Body of pancreas (tissue), 4 donors: ENCODE measurements around the gene DDAH2. TPM values are rescaled to one million over a fixed set of nuclear protein-coding genes. Genes with fewer than 3 reads are reported as not detected.

Experiments
- ATAC-seq: fragments of 150-250 bp; one replicate; pipeline ENCODE4 v1.9.1; 2016
- DNase-seq, 4 donors: peaks; one replicate each; pipeline ENCODE4 v3.0.0-alpha.2; 2019
- H3K27ac ChIP-seq, 4 donors: fragments of 200-600 bp; sonication (generic); 1 replicate in 3 of 4; 2 replicates in 1 of 4; pipeline versions ENCODE4 v1.5.1 to v1.6.1; 2016 to 2019; ENCODE audit warnings: mild to moderate bottlenecking in 1 of 4, mixed read lengths in 1 of 4, moderate library complexity in 1 of 4
- H3K27me3 ChIP-seq, 2 donors: fragments of 200-600 bp; sonication (generic); one replicate each; pipeline ENCODE4 v1.6.0; 2016; ENCODE audit warnings: mild to moderate bottlenecking in 1 of 2
- H3K36me3 ChIP-seq, 2 donors: fragments of 200-600 bp; sonication (generic); replicated peaks in 1 of 2; 2 replicates each; pipeline ENCODE4 v1.5.1; 2016; ENCODE audit warnings: low read depth in 2 of 2; ENCODE audit not compliant: insufficient read depth in 1 of 2
- H3K4me1 ChIP-seq: fragments of 200-600 bp; sonication (generic); one replicate; pipeline ENCODE4 v1.6.0; 2016
- H3K4me3 ChIP-seq, 2 donors: fragments of 200-600 bp; sonication (generic); 1 replicate in 1 of 2; 2 replicates in 1 of 2; pipeline ENCODE4 v1.5.1; 2016 to 2019
- H3K9me3 ChIP-seq, 3 donors: fragments of 200-600 bp; sonication (generic); 1 replicate in 2 of 3; 2 replicates in 1 of 3; pipeline ENCODE4 v1.5.1; 2016
- CTCF ChIP-seq, 7 experiments: fragments of 450-650 bp in 4 of 7; fragments of 200-600 bp in 3 of 7; sonication (generic) in 3 of 7; IDR thresholded peaks; one replicate each; pipeline ENCODE4 v1.5.1; 2016 to 2019; ENCODE audit warnings: antibody characterized with exemption in 7 of 7
- POLR2A ChIP-seq, 3 donors: fragments of 450-650 bp; IDR thresholded peaks; one replicate each; pipeline ENCODE4 v1.6.1; 2016; ENCODE audit warnings: antibody characterized with exemption in 3 of 3, mild to moderate bottlenecking in 2 of 3
- WGBS, 2 donors: methylation state at CpG; one replicate each; pipeline ENCODE4 v1.1.5; 2017; 5-methylcytosine and 5-hydroxymethylcytosine counted together
- intact Hi-C: fragments of 100-400 bp; cut with DNase I; formaldehyde crosslinking; loops from one replicate; pipeline ENCODE4 v1.15.1; 2023
- total RNA-seq, 2 donors: library from RNA; depleted of rRNA; stranded (reverse); fragments of >200 nt; gene quantifications; one replicate each; pipeline ENCODE4 v1.1.0, GENCODE V29; 2016

The DDAH2 gene
- total RNA-seq, 2 donors from 2014 or later: 23.6 to 40.5 TPM

- Histone ChIP-seq H3K4me1 (peaks cover 23% of the 10 kb centered on the region), H3K36me3 (peaks cover 4 to 21% of the 10 kb centered on the region in 2 donors), H3K27me3 (no peaks in the 10 kb centered on the region), H3K4me3 (no peak overlapping the region), H3K27ac (peak overlapping the region; percentile 58 to 83 (median 76)), H3K9me3 (no peaks in the 10 kb centered on the region)
- TF ChIP-seq POLR2A (IDR thresholded peaks at IDR 0.05) (no peak), CTCF (IDR thresholded peaks at IDR 0.05) (no peak)
- peak; percentile 30 for ATAC-seq
- 23 to 70% methylated on average over 6 to 14 of the region's 14 CpGs for WGBS, 2 donors
- intact Hi-C loops: no loop called here
- DNase-seq: no peak
These were observed 47.4 kb upstream of the DDAH2 start for GRCh38 chr6:31776485-31776988.

GRCh38 chr6:31775633-31776484, 46.8 kb upstream of the DDAH2 start:
- ATAC-seq (no peak), DNase-seq (no peak)
- TF ChIP-seq CTCF (IDR thresholded peaks at IDR 0.05): no peak
- Histone ChIP-seq H3K36me3 (peaks cover 4 to 15% of the 10 kb centered on the region in 2 donors), H3K4me1 (peaks cover 23% of the 10 kb centered on the region), H3K9me3 (no peaks in the 10 kb centered on the region), H3K27ac (peak overlapping the region in 1 of 4 donors; percentile 83), H3K27me3 (no peaks in the 10 kb centered on the region), H3K4me3 (no peak overlapping the region)
- intact Hi-C loops: no loop called here
- 77 to 88% methylated on average over 14 to 28 of the region's 32 CpGs for WGBS, 2 donors

GRCh38 chr6:31775184-31775583, 46.1 kb upstream of the DDAH2 start:
- Histone ChIP-seq H3K4me3 (no peak overlapping the region), H3K9me3 (no peaks in the 10 kb centered on the region), H3K4me1 (peaks cover 23% of the 10 kb centered on the region), H3K27ac (peak overlapping the region in 1 of 4 donors; percentile 12), H3K36me3 (peaks cover 4 to 8% of the 10 kb centered on the region in 2 donors), H3K27me3 (no peaks in the 10 kb centered on the region)
- ATAC-seq (no peak), DNase-seq (peak in 1 of 4 donors; percentile 49)
- TF ChIP-seq POLR2A (IDR thresholded peaks at IDR 0.05) (no peak), CTCF (IDR thresholded peaks at IDR 0.05) (no peak)
- 54 to 56% methylated on average over 4 of the region's 4 CpGs for WGBS, 2 donors
- intact Hi-C loops: no loop called here

DNA sequence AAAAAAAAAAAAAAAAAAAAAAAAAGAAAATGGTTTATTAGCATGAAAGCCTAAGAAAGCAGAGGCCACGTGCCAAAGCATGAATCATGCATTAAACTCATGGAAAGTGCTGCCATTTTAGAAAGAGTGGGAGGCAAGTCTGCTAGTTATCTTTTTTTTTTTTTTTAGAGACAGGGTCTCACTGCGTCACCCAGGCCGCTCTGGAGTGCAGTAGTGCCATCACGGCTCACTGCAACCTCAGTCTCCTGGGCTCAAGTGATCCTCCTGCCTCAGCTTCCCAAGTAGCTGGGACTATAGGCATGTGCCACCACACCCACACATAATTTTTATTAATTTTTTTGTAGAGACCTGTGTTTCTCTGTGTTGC, 42.9 kb upstream of the DDAH2 start:
- TF ChIP-seq CTCF (IDR thresholded peaks at IDR 0.05) (no peak), POLR2A (IDR thresholded peaks at IDR 0.05) (no peak)
- Histone ChIP-seq H3K4me1 (peaks cover 16% of the 10 kb centered on the region), H3K27ac (no peak overlapping the region), H3K4me3 (no peak overlapping the region), H3K27me3 (no peaks in the 10 kb centered on the region), H3K9me3 (no peaks in the 10 kb centered on the region), H3K36me3 (no peaks in the 10 kb centered on the region)
- intact Hi-C loops: no loop called here
- WGBS, 2 donors: 65 to 72% methylated on average over 4 of the region's 4 CpGs
- DNase-seq: no peak
- ATAC-seq: no peak
